GM21576 (cell line): ENCODE results near the gene ASB1.
"Not testable (repeated sequence)": the region's sequence is repeated elsewhere in the genome, so short reads cannot be mapped to it uniquely, and the experiment has no call there.

Experiments
- ATAC-seq: cut with Tn5 transposase; IDR thresholded peaks from one replicate; pipeline ENCODE4 v1.9.1; 2021; ENCODE audit warnings: mild to moderate bottlenecking, moderate library complexity; ENCODE audit not compliant: unreplicated experiment

The ASB1 gene

GRCh38 chr2:238403632-238404405 is 22.9 kb upstream of the ASB1 start:
- ATAC-seq: no peak

GRCh38 chr2:238404406-238405216 is 22.1 kb upstream of the ASB1 start:
- ATAC-seq: no peak

- not testable (repeated sequence) for ATAC-seq
These were observed 21.5 kb upstream of the ASB1 start for GRCh38 chr2:238405217-238405555.

- no peak for ATAC-seq
These were observed 20.3 kb upstream of the ASB1 start for GRCh38 chr2:238406221-238406997.

- no peak for ATAC-seq
These were observed 19.8 kb upstream of the ASB1 start for GRCh38 chr2:238406998-238407285.

- ATAC-seq: no peak
These were observed 19.2 kb upstream of the ASB1 start for GRCh38 chr2:238407566-238407965.

- no peak for ATAC-seq
These were observed 17.9 kb upstream of the ASB1 start for GRCh38 chr2:238408615-238409340.

GRCh38 chr2:238409341-238410199 is 17.2 kb upstream of the ASB1 start:
- ATAC-seq: no peak

GRCh38 chr2:238412067-238412767 is 14.5 kb upstream of the ASB1 start:
- no peak for ATAC-seq

GRCh38 chr2:238413368-238413767 is 13.4 kb upstream of the ASB1 start:
- ATAC-seq: no peak

- ATAC-seq: no peak
These were observed 11.5 kb upstream of the ASB1 start for GRCh38 chr2:238415036-238415764.

- ATAC-seq: no peak
These were observed 10.8 kb upstream of the ASB1 start for GRCh38 chr2:238415893-238416292.

- ATAC-seq: no peak
These were observed 8.3 kb upstream of the ASB1 start for GRCh38 chr2:238418196-238418998.

GRCh38 chr2:238418999-238419546 is 7.7 kb upstream of the ASB1 start:
- ATAC-seq: no peak

GRCh38 chr2:238420442-238420841 is 6.3 kb upstream of the ASB1 start:
- ATAC-seq: no peak

- no peak for ATAC-seq
These were observed 5.6 kb upstream of the ASB1 start for GRCh38 chr2:238420878-238421694.

- ATAC-seq: no peak
These were observed 5.1 kb upstream of the ASB1 start for GRCh38 chr2:238421695-238422035.
